ENCODE data around the gene CDK5RAP2.

DNA sequence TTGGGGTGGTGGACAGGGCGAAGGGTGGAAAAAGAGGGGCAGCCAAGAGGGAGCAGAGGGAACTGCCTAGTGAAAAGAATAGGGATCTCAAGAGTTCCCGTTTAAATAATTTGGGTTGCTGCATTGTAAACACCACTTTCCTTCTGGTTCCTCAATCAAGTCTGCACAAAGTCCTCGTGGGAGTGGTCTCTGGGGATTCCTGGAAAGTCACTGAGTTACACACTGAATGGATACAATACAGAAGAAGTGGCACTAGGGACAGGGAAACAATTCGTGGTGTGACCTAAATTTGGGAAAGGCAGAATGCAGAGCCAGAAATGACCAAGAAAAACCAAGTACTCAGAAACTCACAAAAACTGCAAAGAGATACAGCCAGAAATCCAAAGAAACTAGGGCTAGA lies 161.7 kb downstream of the CDK5RAP2 start:
- TF ChIP-seq, protein P1, sequence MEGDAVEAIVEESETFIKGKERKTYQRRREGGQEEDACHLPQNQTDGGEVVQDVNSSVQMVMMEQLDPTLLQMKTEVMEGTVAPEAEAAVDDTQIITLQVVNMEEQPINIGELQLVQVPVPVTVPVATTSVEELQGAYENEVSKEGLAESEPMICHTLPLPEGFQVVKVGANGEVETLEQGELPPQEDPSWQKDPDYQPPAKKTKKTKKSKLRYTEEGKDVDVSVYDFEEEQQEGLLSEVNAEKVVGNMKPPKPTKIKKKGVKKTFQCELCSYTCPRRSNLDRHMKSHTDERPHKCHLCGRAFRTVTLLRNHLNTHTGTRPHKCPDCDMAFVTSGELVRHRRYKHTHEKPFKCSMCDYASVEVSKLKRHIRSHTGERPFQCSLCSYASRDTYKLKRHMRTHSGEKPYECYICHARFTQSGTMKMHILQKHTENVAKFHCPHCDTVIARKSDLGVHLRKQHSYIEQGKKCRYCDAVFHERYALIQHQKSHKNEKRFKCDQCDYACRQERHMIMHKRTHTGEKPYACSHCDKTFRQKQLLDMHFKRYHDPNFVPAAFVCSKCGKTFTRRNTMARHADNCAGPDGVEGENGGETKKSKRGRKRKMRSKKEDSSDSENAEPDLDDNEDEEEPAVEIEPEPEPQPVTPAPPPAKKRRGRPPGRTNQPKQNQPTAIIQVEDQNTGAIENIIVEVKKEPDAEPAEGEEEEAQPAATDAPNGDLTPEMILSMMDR (conservative IDR thresholded peaks at IDR 0.05; ENCODE audit: low read length): no peak
- TF ChIP-seq EZH2phosphoT487 (IDR thresholded peaks at IDR 0.05; ENCODE audit: borderline replicate concordance): no peak
